HG03521 (cell line): ENCODE data around the gene MOSMO.

ENCODE experiments used
- ATAC-seq: cut with Tn5 transposase; IDR thresholded peaks from one replicate; pipeline ENCODE4 v1.9.1; 2021; ENCODE audit warnings: mild to moderate bottlenecking, moderate library complexity; ENCODE audit not compliant: unreplicated experiment

MOSMO gene

GRCh38 chr16:22007509-22008214 is at the start of gene MOSMO:
MOSMO (plus strand) TSS chr16:22008111; CDS start chr16:22008302, 191 bp downstream.
- peak; percentile 58 for ATAC-seq

GRCh38 chr16:21959050-21959449 is 48.9 kb upstream of the MOSMO start:
- no peak for ATAC-seq

- ATAC-seq: no peak
Observed at GRCh38 chr16:21962475-21962874, 45.4 kb upstream of the MOSMO start.

- ATAC-seq: no peak
Observed at GRCh38 chr16:21963887-21964286, 44.0 kb upstream of the MOSMO start.

GRCh38 chr16:21964353-21964752 is 43.6 kb upstream of the MOSMO start:
- no peak for ATAC-seq

- no peak for ATAC-seq
Observed at GRCh38 chr16:21971856-21972255, 36.1 kb upstream of the MOSMO start.

- no peak for ATAC-seq
Observed at GRCh38 chr16:21973945-21974344, 34.0 kb upstream of the MOSMO start.

- ATAC-seq: no peak
Observed at GRCh38 chr16:21980032-21980431, 27.9 kb upstream of the MOSMO start.

- ATAC-seq: no peak
Observed at GRCh38 chr16:21982108-21982507, 25.8 kb upstream of the MOSMO start.

- ATAC-seq: no peak
Observed at GRCh38 chr16:21984062-21984461, 23.8 kb upstream of the MOSMO start.

GRCh38 chr16:21985524-21985923 is 22.4 kb upstream of the MOSMO start:
- ATAC-seq: no peak

GRCh38 chr16:21986692-21987246 is 21.1 kb upstream of the MOSMO start:
- ATAC-seq: no peak

GRCh38 chr16:21987498-21987897 is 20.4 kb upstream of the MOSMO start:
- no peak for ATAC-seq

- ATAC-seq: no peak
Observed at GRCh38 chr16:21989133-21989532, 18.8 kb upstream of the MOSMO start.

GRCh38 chr16:21989751-21990150 is 18.2 kb upstream of the MOSMO start:
- no peak for ATAC-seq

GRCh38 chr16:21990381-21990944 is 17.4 kb upstream of the MOSMO start:
- no peak for ATAC-seq

GRCh38 chr16:21991621-21992020 is 16.3 kb upstream of the MOSMO start:
- ATAC-seq: no peak

- no peak for ATAC-seq
Observed at GRCh38 chr16:21994856-21995465, 12.9 kb upstream of the MOSMO start.

- ATAC-seq: no peak
Observed at GRCh38 chr16:21996923-21997696, 10.8 kb upstream of the MOSMO start.

GRCh38 chr16:21997697-21998480 is 10.0 kb upstream of the MOSMO start:
- no peak for ATAC-seq
